ENCODE results near the gene ADAT2.
"Not testable (repeated sequence)": the region's sequence is repeated elsewhere in the genome, so short reads cannot be mapped to it uniquely, and the experiment has no call there.

ADAT2 gene

GRCh38 chr6:143450453-143451371 lies at the start of gene ADAT2, which contains the start of gene PEX3:
Gene ADAT2 (minus strand): TSS chr6:143450695. CDS start chr6:143450658, 37 bp downstream.
Gene PEX3 (plus strand): TSS chr6:143450805. CDS start chr6:143451043, 238 bp downstream.
- in situ Hi-C loops (cut with HindIII; ENCODE audit: low pct_ligation_motif_present, low pct_unique_long_range_greater_than_20kb, low sequenced_read_pairs), result no loop called here
- peak; percentile 91 for DNase-seq

GRCh38 chr6:143498428-143498827 lies 47.9 kb upstream of the ADAT2 start:
- in situ Hi-C loops (cut with HindIII; ENCODE audit: low pct_ligation_motif_present, low pct_unique_long_range_greater_than_20kb, low sequenced_read_pairs), result no loop called here
- no peak for DNase-seq

- DNase-seq, result no peak
- in situ Hi-C loops (cut with HindIII; ENCODE audit: low pct_ligation_motif_present, low pct_unique_long_range_greater_than_20kb, low sequenced_read_pairs), result no loop called here
Observed at GRCh38 chr6:143496974-143497373, 46.5 kb upstream of the ADAT2 start.

GRCh38 chr6:143490775-143491174 lies 40.3 kb upstream of the ADAT2 start:
- in situ Hi-C loops (cut with HindIII; ENCODE audit: low pct_ligation_motif_present, low pct_unique_long_range_greater_than_20kb, low sequenced_read_pairs), result no loop called here

GRCh38 chr6:143490244-143490643 lies 39.7 kb upstream of the ADAT2 start:
- DNase-seq, result no peak
- in situ Hi-C loops (cut with HindIII; ENCODE audit: low pct_ligation_motif_present, low pct_unique_long_range_greater_than_20kb, low sequenced_read_pairs), result no loop called here

More at GRCh38 chr6:143490775-143491174, 40.3 kb upstream of the ADAT2 start:
- no peak for DNase-seq

GRCh38 chr6:143486752-143487151 lies 36.3 kb upstream of the ADAT2 start:
- no peak for DNase-seq
- in situ Hi-C loops (cut with HindIII; ENCODE audit: low pct_ligation_motif_present, low pct_unique_long_range_greater_than_20kb, low sequenced_read_pairs), result no loop called here

GRCh38 chr6:143485967-143486366 lies 35.5 kb upstream of the ADAT2 start:
- DNase-seq, result no peak
- in situ Hi-C loops (cut with HindIII; ENCODE audit: low pct_ligation_motif_present, low pct_unique_long_range_greater_than_20kb, low sequenced_read_pairs), result no loop called here

- DNase-seq, result no peak
- in situ Hi-C loops (cut with HindIII; ENCODE audit: low pct_ligation_motif_present, low pct_unique_long_range_greater_than_20kb, low sequenced_read_pairs), result no loop called here
Observed at GRCh38 chr6:143482593-143482992, 32.1 kb upstream of the ADAT2 start.

GRCh38 chr6:143478479-143479062 lies 28.1 kb upstream of the ADAT2 start:
- no peak for DNase-seq
- in situ Hi-C loops (cut with HindIII; ENCODE audit: low pct_ligation_motif_present, low pct_unique_long_range_greater_than_20kb, low sequenced_read_pairs), result no loop called here

GRCh38 chr6:143476545-143476944 lies 26.1 kb upstream of the ADAT2 start:
- DNase-seq, result no peak
- in situ Hi-C loops (cut with HindIII; ENCODE audit: low pct_ligation_motif_present, low pct_unique_long_range_greater_than_20kb, low sequenced_read_pairs), result no loop called here

GRCh38 chr6:143471822-143472221 lies 21.3 kb upstream of the ADAT2 start:
- in situ Hi-C loops (cut with HindIII; ENCODE audit: low pct_ligation_motif_present, low pct_unique_long_range_greater_than_20kb, low sequenced_read_pairs), result no loop called here
- DNase-seq, result no peak

GRCh38 chr6:143468823-143469222 lies 18.3 kb upstream of the ADAT2 start:
- DNase-seq; in situ Hi-C loops (cut with HindIII; ENCODE audit: low pct_ligation_motif_present, low pct_unique_long_range_greater_than_20kb, low sequenced_read_pairs): not testable (repeated sequence)

GRCh38 chr6:143468026-143468425 lies 17.5 kb upstream of the ADAT2 start:
- in situ Hi-C loops (cut with HindIII; ENCODE audit: low pct_ligation_motif_present, low pct_unique_long_range_greater_than_20kb, low sequenced_read_pairs), result no loop called here
- DNase-seq, result peak; percentile 15

- in situ Hi-C loops (cut with HindIII; ENCODE audit: low pct_ligation_motif_present, low pct_unique_long_range_greater_than_20kb, low sequenced_read_pairs), result no loop called here
- DNase-seq, result no peak
Observed at GRCh38 chr6:143465546-143465945, 15.1 kb upstream of the ADAT2 start.

- in situ Hi-C loops (cut with HindIII; ENCODE audit: low pct_ligation_motif_present, low pct_unique_long_range_greater_than_20kb, low sequenced_read_pairs), result no loop called here
- peak; percentile 54 for DNase-seq
Observed at GRCh38 chr6:143457563-143458359, 7.3 kb upstream of the ADAT2 start.

GRCh38 chr6:143451531-143451930 lies 1.0 kb upstream of the ADAT2 start:
- in situ Hi-C loops (cut with HindIII; ENCODE audit: low pct_ligation_motif_present, low pct_unique_long_range_greater_than_20kb, low sequenced_read_pairs), result no loop called here
- no peak for DNase-seq

- in situ Hi-C loops (cut with HindIII; ENCODE audit: low pct_ligation_motif_present, low pct_unique_long_range_greater_than_20kb, low sequenced_read_pairs), result no loop called here
- DNase-seq, result peak; percentile 18
Observed at GRCh38 chr6:143449714-143450452, 612 bp downstream of the ADAT2 start.

GRCh38 chr6:143449082-143449713 lies 1.3 kb downstream of the ADAT2 start:
- no peak for DNase-seq

More at GRCh38 chr6:143449082-143449713, 1.3 kb downstream of the ADAT2 start:
- in situ Hi-C loops (cut with HindIII; ENCODE audit: low pct_ligation_motif_present, low pct_unique_long_range_greater_than_20kb, low sequenced_read_pairs), result no loop called here

All from ACHN (cell line).